ENCODE results near the gene GJA3. TPM values are rescaled to one million over a fixed set of nuclear protein-coding genes. Genes with fewer than 3 reads are reported as not detected.

GJA3 gene
- total RNA-seq, 1 donor from 2014 or later, result 0.60 TPM

DNA sequence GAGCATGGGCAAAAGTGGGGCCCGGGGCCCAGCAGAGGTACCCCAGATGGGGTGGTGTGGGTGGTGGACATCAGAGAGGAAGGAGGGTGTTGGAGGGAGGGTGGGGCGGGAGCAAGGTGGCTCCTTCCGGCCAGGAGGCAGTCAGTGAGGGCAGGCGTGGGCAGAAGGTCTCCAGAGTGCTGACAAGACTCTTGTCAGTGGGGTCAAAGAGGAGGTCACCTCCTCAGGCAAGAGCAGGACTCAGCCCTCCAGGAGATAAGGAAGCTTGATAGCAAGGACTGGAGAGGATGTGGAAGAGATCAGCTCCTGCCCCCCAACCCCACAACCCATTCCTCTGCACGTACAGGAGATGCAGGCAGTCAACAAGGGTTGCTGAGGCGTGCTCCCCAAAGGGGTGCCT is 9.8 kb downstream of the GJA3 start:
- no peaks in the 10 kb centered on the region for H3K36me3 Mint-ChIP-seq
- H3K27ac Mint-ChIP-seq, result no peak overlapping the region
- H3K9me3 Mint-ChIP-seq, result no peaks in the 10 kb centered on the region
- peaks cover 59% of the 10 kb centered on the region for H3K27me3 Mint-ChIP-seq
- TF ChIP-seq, protein P1, sequence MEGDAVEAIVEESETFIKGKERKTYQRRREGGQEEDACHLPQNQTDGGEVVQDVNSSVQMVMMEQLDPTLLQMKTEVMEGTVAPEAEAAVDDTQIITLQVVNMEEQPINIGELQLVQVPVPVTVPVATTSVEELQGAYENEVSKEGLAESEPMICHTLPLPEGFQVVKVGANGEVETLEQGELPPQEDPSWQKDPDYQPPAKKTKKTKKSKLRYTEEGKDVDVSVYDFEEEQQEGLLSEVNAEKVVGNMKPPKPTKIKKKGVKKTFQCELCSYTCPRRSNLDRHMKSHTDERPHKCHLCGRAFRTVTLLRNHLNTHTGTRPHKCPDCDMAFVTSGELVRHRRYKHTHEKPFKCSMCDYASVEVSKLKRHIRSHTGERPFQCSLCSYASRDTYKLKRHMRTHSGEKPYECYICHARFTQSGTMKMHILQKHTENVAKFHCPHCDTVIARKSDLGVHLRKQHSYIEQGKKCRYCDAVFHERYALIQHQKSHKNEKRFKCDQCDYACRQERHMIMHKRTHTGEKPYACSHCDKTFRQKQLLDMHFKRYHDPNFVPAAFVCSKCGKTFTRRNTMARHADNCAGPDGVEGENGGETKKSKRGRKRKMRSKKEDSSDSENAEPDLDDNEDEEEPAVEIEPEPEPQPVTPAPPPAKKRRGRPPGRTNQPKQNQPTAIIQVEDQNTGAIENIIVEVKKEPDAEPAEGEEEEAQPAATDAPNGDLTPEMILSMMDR (conservative IDR thresholded peaks at IDR 0.05), result no peak
- H3K4me1 Mint-ChIP-seq (ENCODE audit: unreplicated experiment), result peaks cover 6% of the 10 kb centered on the region
- H3K4me3 Mint-ChIP-seq, result no peak overlapping the region
- DNase-seq (ENCODE audit: extremely low spot score, unreplicated experiment), result no peak

DNA sequence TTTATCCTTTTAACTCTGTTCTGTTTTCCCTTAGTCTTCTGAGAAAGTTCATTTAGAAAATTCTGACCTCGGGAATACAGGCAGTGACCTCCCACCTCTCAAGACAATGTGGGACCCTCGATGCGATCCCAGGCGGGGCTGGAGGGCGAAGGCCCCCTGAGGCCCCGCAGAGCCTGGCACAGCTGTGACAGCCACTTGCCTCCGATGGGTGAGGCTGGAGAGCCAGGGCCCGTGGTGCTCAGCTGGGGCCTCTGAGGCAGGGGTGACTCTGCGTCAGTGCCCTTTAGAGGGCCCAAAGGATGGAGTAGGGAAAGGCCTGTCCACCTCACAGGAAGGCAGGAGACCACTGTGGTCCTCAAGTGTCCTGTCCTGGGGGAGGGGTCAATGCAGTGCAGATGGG is 10.3 kb downstream of the GJA3 start:
- Mint-ChIP-seq H3K4me1 (ENCODE audit: unreplicated experiment) (peaks cover 6% of the 10 kb centered on the region), H3K36me3 (no peaks in the 10 kb centered on the region), H3K27ac (no peak overlapping the region), H3K27me3 (peaks cover 57% of the 10 kb centered on the region), H3K9me3 (no peaks in the 10 kb centered on the region), H3K4me3 (no peak overlapping the region)
- no peak for DNase-seq (ENCODE audit: extremely low spot score, unreplicated experiment)
- TF ChIP-seq, protein P1 (conservative IDR thresholded peaks at IDR 0.05), result no peak

DNA sequence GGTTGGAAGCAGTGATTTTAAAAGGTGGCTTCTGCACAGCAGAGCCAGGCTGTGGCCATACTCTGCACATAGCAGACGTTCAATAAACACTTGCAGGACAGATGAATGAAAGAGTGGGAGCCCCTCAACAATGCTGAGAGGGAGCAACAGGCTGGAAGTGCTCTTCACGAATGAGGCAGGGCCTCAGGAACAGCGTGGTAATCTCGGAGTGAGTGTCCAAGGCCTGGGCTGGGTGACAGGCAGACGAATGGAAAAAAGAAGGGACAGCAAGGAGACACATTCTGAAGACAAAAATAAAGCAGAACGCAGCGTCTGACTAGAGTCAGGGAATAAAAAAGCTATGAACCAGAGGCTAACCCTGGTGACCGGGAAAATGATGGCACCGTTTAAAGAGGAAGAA is 11.1 kb downstream of the GJA3 start:
- H3K9me3 Mint-ChIP-seq, result no peaks in the 10 kb centered on the region
- no peak overlapping the region for H3K27ac Mint-ChIP-seq
- TF ChIP-seq, protein P1 (conservative IDR thresholded peaks at IDR 0.05), result no peak
- H3K4me3 Mint-ChIP-seq, result no peak overlapping the region
- no peaks in the 10 kb centered on the region for H3K36me3 Mint-ChIP-seq
- H3K4me1 Mint-ChIP-seq (ENCODE audit: unreplicated experiment), result peaks cover 6% of the 10 kb centered on the region
- DNase-seq (ENCODE audit: extremely low spot score, unreplicated experiment), result peak; percentile 51
- peaks cover 52% of the 10 kb centered on the region for H3K27me3 Mint-ChIP-seq

DNA sequence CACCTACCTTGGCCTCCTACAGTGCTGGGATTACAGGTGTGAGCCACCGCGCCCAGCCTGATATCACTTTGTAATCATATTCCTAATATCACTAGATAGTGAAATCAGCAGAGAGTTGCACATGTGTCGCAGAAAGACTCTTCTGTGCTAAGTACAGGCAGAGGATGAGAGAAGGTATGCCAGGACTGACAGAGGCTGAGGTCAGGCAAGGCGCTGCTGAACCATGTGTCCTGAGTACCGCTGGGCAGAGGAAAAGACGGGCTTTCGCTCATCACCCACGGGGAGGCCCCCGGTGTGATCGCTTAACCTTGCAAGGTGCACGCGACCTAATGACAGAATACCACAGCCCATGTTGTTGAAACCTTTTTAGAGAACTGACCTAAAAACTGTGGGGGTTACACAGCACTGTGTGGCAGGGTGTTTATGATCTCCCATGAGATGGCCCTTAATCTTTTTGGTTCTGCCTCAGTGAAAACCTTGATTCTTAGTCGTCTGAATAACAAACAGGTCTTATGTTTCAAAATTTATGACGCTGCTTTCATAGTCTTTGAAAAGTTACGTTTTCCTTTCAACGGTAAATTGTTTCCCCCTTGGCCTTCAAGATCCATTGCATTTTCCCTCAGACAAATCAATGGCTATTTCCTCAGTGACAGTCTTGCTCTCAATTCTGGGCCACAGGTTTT is 12.2 kb downstream of the GJA3 start:
- H3K4me1 Mint-ChIP-seq (ENCODE audit: unreplicated experiment), result peaks cover 6% of the 10 kb centered on the region
- H3K36me3 Mint-ChIP-seq, result no peaks in the 10 kb centered on the region
- TF ChIP-seq, protein P1 (conservative IDR thresholded peaks at IDR 0.05), result no peak
- no peak for DNase-seq (ENCODE audit: extremely low spot score, unreplicated experiment)
- H3K4me3 Mint-ChIP-seq, result no peak overlapping the region
- peaks cover 46% of the 10 kb centered on the region for H3K27me3 Mint-ChIP-seq
- no peak overlapping the region for H3K27ac Mint-ChIP-seq
- H3K9me3 Mint-ChIP-seq, result no peaks in the 10 kb centered on the region

DNA sequence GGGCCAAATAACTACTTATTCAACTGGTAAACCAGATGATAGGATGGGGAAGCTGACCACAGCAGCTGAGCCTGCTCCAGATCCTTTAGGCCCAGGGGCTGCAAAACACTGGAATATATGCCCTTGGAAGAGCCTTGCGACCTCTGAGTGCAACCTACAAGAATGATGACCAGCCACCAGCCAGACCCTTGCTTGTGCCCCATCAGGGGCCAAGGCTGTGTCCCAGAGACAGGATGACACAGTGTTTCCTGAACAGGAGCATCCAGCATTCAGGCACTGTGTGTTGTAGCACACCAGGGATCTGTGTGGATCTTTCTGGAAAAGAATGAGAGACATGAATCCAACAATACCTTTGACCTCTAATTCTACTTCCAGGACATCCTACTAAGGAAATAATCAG is 14.5 kb downstream of the GJA3 start:
- peak; percentile 58 for DNase-seq (ENCODE audit: extremely low spot score, unreplicated experiment)
- TF ChIP-seq, protein P1 (conservative IDR thresholded peaks at IDR 0.05), result no peak
- Mint-ChIP-seq H3K9me3 (no peaks in the 10 kb centered on the region), H3K4me3 (no peak overlapping the region), H3K36me3 (no peaks in the 10 kb centered on the region), H3K27ac (no peak overlapping the region), H3K4me1 (ENCODE audit: unreplicated experiment) (peaks cover 10% of the 10 kb centered on the region), H3K27me3 (peaks cover 37% of the 10 kb centered on the region)

Data from type B pancreatic cell (in vitro differentiated cells).